CD4-positive, alpha-beta T cell treated with Interleukin-1 beta for 1 hour (primary cell): ENCODE data around the gene COIL.

ENCODE experiments used
- DNase-seq, 2 donors: peaks; one replicate each; pipeline ENCODE4 v3.0.0-alpha.2; 2020 to 2022

The COIL gene

GRCh38 chr17:56902348-56902747 is 58.5 kb downstream of the COIL start:
- DNase-seq, result no peak

DNA sequence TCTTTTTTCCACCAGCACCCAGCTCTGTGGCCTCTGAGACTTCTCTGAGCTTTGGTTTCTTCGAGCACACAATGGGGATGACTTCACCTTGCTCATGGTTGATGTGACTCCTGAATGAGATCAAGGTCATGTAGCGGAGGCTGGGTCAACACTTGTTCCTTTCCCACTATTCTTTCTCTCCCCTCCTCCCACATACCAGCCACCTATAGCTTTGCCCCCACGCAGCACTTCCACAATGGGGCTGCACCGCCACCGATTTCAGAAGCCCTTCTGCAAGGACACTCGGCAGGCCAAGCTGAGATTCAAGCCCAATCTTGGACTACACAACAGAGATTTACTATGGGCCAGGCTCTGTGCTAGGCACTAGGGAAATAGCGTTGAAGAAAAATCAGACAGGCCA is 61.4 kb downstream of the COIL start:
- no peak for DNase-seq

DNA sequence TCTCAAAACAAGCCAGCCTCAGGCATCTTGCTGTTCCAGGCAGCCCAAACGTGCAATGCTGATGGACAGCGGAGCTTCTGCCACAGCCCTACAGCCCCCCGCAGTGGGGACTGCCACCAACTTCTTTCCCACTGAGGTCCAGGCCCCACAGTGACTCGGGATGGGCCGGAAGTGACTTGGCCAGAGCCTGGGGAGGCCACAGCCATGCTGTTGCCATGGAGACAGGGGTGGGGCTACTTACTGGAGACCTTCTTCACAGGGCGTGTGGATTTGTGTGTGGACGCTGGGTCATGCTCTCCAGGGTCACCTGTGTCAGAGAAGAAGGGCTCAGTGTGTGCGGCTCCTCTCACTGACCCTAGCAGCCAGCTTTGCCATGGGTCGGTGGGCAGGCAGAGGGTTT is 62.0 kb downstream of the COIL start:
- DNase-seq, result no peak

GRCh38 chr17:56897646-56898424 is 63.0 kb downstream of the COIL start:
- no peak for DNase-seq

DNA sequence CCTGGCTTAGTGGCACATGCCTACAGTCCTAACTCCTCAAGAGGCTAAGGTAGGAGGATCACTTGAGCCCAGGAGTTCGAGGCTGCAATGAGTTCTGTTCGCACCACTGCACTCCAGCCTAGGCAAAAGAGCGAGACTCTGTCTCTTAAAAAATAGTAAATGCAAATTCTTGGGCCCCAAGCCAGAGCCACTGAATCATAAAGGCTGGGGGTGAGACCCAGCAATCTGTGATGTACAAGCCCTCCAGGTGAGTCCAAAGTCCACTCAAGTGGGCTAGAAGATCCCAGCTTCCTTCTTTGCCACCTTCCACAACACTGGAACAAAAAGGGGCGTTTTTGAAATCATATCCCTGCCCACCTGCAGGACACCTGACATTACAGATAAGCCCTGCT is 63.9 kb downstream of the COIL start:
- no peak for DNase-seq

DNA sequence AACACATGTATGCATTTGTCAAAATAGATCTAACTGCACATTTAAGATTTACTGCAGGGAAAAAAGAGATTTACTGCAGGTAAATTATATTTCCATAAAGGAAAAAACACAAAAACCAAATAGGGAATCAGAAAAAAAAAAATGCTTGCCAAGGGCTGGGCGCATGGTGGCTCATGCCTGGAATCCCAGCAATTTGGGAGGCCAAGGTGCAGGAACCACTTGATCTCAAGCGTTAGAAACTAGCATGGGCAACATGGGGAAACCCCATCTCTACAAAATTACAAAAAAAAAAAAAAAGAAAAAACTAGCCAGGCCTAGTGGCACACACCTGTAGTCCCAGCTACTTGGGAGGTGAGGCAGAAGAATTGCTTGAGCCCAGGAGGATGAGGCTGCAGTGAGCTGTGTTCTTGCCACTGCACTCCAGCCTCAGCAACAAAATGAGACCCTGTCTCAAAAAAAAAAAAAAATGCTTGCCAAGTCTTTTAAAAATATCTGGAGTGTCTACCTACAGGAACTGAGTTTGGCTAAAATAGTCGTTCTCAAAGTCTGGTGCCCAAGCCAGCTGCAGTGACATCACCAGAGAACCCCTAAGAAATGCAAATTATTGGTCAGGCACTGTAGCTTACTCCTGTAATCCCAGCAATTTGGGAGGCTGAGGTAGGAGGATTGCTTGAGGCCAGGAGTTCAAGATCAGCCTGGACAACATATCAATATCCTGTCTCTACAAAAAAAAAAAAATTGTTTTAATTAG is 64.5 kb downstream of the COIL start:
- no peak for DNase-seq

DNA sequence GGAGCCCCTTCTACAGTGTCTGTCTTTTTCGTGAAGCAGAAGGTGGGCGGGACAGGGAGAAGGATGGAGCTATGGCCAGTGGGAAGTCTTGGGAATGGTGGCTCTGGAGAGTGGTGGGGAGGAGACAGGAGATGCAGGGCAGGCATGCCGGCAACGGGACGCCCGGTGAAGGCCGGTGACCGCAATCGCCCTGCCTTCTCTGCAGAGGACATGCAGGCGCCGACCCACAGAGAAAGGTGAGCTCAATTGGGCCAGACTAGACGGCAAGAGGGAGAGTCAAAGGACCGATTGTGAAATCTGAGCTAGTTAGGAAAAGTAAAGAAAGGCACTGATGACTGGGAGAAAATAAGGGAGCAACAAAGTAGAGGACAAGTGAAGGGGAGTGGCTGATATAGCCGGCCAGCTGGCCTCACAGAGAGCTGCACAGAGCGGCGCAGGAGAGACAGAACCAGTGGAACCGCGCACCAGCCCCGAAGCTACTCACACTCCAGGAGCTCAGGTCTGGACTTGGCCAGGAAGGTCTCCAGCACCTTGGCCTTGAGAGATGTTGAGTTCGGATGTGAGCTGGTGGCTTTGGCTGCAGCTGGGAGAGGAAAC is 65.9 kb downstream of the COIL start:
- DNase-seq, result no peak

GRCh38 chr17:56893503-56893902 is 67.3 kb downstream of the COIL start:
- DNase-seq, result no peak

DNA sequence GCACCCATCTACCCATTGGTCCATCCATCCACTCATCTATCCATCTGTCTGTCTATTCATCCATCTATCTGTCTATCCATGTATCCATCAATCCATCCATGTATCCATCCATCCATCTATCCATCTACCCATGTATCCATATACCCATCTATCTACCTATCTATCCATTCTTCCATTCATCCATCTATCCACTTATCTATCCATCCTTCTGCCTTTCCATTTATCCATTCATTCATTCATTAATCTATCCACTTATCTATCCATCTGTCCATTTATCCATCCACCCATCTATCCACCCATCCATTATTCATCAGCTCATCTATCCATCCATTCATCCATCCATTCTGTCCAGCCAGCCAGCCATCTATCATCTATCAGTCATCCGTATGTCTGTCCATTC is 68.5 kb downstream of the COIL start:
- DNase-seq, result no peak

DNA sequence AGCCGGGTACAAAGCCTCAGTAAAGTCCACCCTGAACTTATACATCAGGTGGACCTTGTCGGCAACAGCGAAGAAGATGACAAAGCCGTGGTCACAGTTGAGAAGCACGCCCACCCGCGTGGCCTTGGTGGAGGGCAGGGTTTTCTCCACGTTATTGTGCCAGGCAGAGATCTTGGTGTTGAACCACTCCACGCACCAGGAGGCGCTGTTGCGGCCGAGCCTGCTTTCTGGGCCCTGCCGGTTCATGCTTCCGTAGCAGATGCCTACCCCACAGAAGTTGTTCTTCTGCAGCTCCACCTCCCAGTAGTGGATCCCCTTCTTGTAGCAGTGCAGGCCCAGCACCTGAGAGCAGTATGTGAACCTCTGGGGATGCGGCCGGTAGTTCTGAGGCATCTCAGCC is 69.1 kb downstream of the COIL start:
- DNase-seq, result peak; percentile 41 to 54

GRCh38 chr17:56890906-56891674 is 69.8 kb downstream of the COIL start:
- DNase-seq, result no peak

GRCh38 chr17:56890390-56890789 is 70.5 kb downstream of the COIL start:
- DNase-seq, result no peak
